Sigmoid colon (tissue), 4 donors: Measurements from ENCODE around the gene HDAC7.

Experiments used
- CTCF ChIP-seq, 4 experiments: fragments of 450-650 bp in 3 of 4; fragments of 200-600 bp in 1 of 4; IDR thresholded peaks; one replicate each; pipeline ENCODE4 v1.5.1; 2016 to 2019; ENCODE audit warnings: antibody characterized with exemption in 4 of 4, mild to moderate bottlenecking in 3 of 4, moderate library complexity in 2 of 4
- EP300 ChIP-seq, 4 donors: sonication (generic); formaldehyde crosslinking; IDR thresholded peaks; one replicate each; pipeline ENCODE4 v1.6.1; 2017; ENCODE audit warnings: antibody characterized with exemption in 4 of 4
- POLR2A ChIP-seq, 2 donors: fragments of 450-650 bp; IDR thresholded peaks; one replicate each; pipeline ENCODE4 v1.6.1; 2016; ENCODE audit warnings: antibody characterized with exemption in 2 of 2, mild to moderate bottlenecking in 2 of 2, moderate library complexity in 2 of 2

DNA sequence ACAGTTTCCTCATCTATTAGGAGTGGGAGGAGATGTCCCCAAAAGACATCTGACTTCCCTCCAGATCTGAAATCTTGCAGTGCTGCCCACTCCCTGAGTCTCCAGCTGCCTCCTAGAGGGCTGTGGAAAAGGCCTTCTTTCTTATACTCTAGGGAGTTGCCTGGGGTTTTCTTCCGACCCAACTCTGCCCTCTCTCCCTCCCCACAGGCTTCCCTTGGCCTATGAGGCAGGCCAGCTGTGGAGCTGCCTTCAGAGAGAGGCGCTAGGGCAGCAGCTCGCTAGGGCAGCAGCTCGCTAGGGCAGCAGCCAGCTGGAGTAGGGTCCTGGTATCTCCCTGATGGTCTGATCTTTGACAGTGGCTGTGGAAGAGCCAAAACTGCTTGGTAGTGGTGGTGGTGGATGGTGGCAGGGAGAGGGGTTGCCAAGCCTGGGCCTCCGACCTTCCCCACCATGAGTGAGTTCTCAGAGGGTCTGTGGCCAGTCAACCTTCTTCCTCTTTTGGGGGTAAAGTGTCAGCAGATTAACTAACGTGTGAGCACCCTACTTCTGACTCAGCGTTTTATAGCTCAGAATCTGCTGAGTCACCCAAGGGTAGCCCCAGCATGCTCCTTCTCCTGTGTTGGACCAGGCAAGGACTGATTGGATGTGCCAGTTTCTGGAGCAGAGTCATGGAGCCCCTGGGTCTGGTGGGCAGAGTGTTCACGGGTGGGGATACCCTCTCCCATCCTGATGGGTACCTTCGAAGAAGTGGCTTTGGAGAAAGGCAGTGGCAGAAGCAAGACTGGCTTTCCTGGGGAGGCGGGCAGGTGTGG lies 44.4 kb downstream of the HDAC7 start:
- TF ChIP-seq POLR2A (IDR thresholded peaks at IDR 0.05) (no peak), CTCF (IDR thresholded peaks at IDR 0.05) (no peak), EP300 (IDR thresholded peaks at IDR 0.05) (no peak)
